ENCODE measurements around the gene CEBPG. TPM values are rescaled to one million over a fixed set of nuclear protein-coding genes. Genes with fewer than 3 reads are reported as not detected.

CEBPG gene
- total and polyA plus RNA-seq, 5 experiments from 2014 or later, result 4.5 to 30.0 (median 9.3) TPM

DNA sequence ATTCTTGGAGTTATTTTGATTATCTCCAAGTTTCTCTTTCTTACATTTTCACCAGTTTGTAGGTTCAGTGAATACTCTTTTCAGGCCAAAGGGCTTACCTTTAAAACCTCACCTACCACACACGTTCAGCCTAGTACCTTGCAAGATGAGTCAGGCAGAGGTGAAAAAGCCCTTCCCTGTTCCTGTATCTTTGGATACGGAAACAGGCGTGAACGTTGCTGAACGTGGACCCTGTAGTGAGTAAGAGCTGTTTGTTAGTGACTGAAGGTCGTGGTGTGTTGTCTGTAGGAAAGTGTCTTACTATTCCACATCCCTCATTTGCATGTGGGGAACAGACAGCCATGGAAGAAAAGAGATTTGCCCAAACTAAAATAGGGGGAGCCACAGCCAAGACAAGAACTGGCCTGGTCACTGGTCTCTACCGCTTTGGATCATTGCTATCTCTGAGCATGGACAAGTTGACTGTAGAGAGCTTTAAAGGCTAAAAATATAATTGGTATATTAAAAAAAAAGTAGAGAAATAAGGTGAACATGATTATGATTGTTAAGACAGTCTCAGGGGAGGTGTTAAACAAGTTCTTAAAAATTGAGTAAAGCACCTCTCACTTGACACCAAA is 3.5 kb downstream of the CEBPG start:
- Mint-ChIP-seq H3K27me3 (no peaks in the 10 kb centered on the region), H3K27ac (peak overlapping the region in 6 of 10 donors; percentile 2 to 50 (median 30)), H3K4me3 (peak overlapping the region in 1 of 10 donors; percentile 24), H3K4me1 (peaks cover 32 to 79% (median 66%) of the 10 kb centered on the region in 4 donors), H3K9me3 (no peaks in the 10 kb centered on the region), H3K36me3 (peaks cover 0 to 34% (median 10%) of the 10 kb centered on the region in 3 donors)
- POLR2A ChIA-PET, result no interaction called here
- DNase-seq, result no peak
- ATAC-seq, result no peak

DNA sequence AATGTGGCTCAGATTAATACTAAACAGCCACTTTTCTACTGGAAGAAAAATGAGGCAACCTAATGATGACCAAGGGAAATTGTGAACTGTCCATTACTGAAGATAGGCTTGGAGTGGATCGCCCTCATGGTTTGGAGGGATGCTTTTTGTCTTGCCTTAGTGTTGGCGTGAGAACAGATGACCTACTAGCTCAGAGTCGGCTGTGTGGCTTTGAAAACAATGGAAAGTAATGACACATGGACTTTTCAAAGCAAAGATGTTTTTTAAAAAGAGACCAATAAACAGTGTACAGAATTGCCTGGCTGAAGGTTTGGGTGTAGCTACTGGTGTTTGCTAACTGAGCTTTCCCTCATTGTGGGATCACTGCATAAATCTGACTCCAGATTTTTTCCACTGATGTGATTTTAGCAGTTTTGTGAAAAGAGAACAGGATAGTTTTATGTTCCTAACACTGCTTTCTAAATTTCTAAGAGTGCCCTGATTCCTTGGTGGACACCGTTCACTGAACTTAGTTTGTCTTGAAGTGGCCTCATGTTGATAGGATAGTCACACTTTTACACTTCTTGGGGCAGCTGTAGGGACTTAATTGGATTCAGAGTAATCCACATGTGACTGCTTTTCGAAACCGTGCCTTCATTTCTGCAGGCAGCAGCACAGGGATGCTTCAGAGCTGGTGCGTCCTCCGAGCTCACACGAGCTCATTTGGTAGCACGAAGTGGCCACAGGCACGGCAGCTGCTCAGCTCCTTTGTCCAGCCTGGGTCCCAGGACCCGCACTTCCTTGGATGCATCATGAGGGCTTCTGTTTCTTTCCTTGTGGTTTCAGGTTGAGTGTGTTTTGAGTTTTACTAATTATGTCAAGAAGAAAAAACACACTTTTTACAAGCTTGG is 4.3 kb downstream of the CEBPG start:
- POLR2A ChIA-PET, result no interaction called here
- Mint-ChIP-seq H3K27ac (no peak overlapping the region), H3K27me3 (no peaks in the 10 kb centered on the region), H3K4me3 (no peak overlapping the region), H3K9me3 (no peaks in the 10 kb centered on the region), H3K4me1 (peaks cover 33 to 75% (median 66%) of the 10 kb centered on the region in 4 donors), H3K36me3 (peaks cover 0 to 37% (median 10%) of the 10 kb centered on the region in 3 donors)
- DNase-seq (no peak), ATAC-seq (no peak)

- peaks cover 39 to 76% (median 69%) of the 10 kb centered on the region in 4 donors for H3K4me1 Mint-ChIP-seq
- POLR2A ChIA-PET, result interaction anchor here (0.5 kb wide), 1 partner anchor 72 kb away, joined by 3 read pairs; no protein-coding TSS in a partner anchor
- ATAC-seq (no peak), DNase-seq (no peak)
- H3K4me3 Mint-ChIP-seq, result no peak overlapping the region
- peak overlapping the region in 1 of 10 donors; percentile 48 for H3K27ac Mint-ChIP-seq
- H3K27me3 Mint-ChIP-seq, result no peaks in the 10 kb centered on the region
- no peaks in the 10 kb centered on the region for H3K9me3 Mint-ChIP-seq
- peaks cover 0 to 46% (median 10%) of the 10 kb centered on the region in 3 donors for H3K36me3 Mint-ChIP-seq
Observed at GRCh38 chr19:33379151-33379829, 5.8 kb downstream of the CEBPG start.

GRCh38 chr19:33381101-33381500 is 7.6 kb downstream of the CEBPG start:
- H3K4me1 Mint-ChIP-seq, result peaks cover 25 to 58% (median 51%) of the 10 kb centered on the region in 4 donors
- DNase-seq, result no peak
- ATAC-seq, result no peak
- no peaks in the 10 kb centered on the region for H3K9me3 Mint-ChIP-seq
- POLR2A ChIA-PET, result no interaction called here
- no peaks in the 10 kb centered on the region for H3K27me3 Mint-ChIP-seq
- H3K4me3 Mint-ChIP-seq, result no peak overlapping the region
- H3K27ac Mint-ChIP-seq, result peak overlapping the region in 3 of 10 donors; percentile 6 to 68 (median 29)
- peaks cover 0 to 44% (median 10%) of the 10 kb centered on the region in 3 donors for H3K36me3 Mint-ChIP-seq

DNA sequence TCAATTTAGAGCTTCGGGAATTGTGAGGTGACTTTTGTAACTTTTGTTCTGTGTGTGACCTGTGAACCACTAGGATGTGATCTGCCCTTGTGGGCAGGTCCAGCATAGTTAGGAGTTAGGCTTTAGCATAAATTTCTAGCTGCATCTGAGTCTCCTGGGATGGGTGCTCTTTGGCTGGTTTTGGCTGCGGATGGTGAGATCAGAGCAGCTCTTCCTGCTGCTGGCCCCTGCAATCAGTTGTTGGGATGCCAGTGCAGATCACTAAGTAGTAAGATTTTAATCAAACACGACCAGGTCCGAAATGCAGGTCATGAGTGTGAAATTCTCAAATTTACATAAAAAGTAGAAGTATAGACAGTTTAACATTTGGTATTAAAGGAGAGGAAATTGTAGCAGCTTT is 8.5 kb downstream of the CEBPG start:
- Mint-ChIP-seq H3K4me1 (peaks cover 23 to 51% (median 42%) of the 10 kb centered on the region in 4 donors), H3K36me3 (peaks cover 0 to 47% (median 10%) of the 10 kb centered on the region in 3 donors), H3K4me3 (no peak overlapping the region), H3K9me3 (no peaks in the 10 kb centered on the region), H3K27ac (peak overlapping the region in 3 of 10 donors; percentile 7 to 44 (median 29)), H3K27me3 (no peaks in the 10 kb centered on the region)
- ATAC-seq (no peak), DNase-seq (no peak)
- POLR2A ChIA-PET, result no interaction called here

- peaks cover 23 to 43% (median 34%) of the 10 kb centered on the region in 4 donors for H3K4me1 Mint-ChIP-seq
- H3K27ac Mint-ChIP-seq, result peak overlapping the region in 1 of 10 donors; percentile 48
- DNase-seq, result no peak
- H3K27me3 Mint-ChIP-seq, result no peaks in the 10 kb centered on the region
- POLR2A ChIA-PET, result no interaction called here
- H3K9me3 Mint-ChIP-seq, result no peaks in the 10 kb centered on the region
- peaks cover 0 to 52% (median 10%) of the 10 kb centered on the region in 3 donors for H3K36me3 Mint-ChIP-seq
- ATAC-seq, result no peak
- no peak overlapping the region for H3K4me3 Mint-ChIP-seq
Observed at GRCh38 chr19:33382982-33383381, 9.5 kb downstream of the CEBPG start.

DNA sequence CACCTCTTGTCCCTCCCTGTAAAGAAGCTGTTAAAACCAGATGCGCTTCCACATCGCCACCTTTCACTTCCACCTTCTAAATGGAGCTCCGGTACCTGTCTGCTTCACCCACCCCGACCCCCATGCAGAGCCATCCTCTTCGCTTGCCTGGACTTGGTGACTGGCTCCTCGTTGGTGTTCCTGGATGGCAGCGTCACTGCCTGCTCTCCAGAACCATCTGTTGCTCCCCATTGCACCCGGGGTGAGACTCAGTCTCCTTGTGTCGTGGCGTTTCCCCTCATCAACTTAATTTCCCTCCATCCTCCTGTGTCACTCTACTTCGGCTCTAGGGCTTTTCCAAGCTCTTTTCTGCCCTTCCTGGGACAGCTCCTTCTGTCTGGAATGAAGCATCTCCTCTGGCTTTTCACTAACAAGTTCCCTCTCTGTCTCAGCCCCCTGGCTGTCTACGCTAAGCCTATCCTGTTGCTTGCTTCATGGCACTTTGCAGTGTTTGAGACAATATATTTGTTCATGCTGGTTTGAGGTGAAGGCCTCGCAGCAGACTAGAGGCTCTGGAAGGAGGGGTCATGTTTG is 10.3 kb downstream of the CEBPG start:
- DNase-seq (no peak), ATAC-seq (no peak)
- Mint-ChIP-seq H3K4me3 (no peak overlapping the region), H3K27ac (peak overlapping the region in 7 of 10 donors; percentile 21 to 82 (median 41)), H3K9me3 (no peaks in the 10 kb centered on the region), H3K4me1 (peaks cover 18 to 37% (median 26%) of the 10 kb centered on the region in 4 donors), H3K27me3 (no peaks in the 10 kb centered on the region), H3K36me3 (peaks cover 0 to 46% (median 8%) of the 10 kb centered on the region in 3 donors)
- POLR2A ChIA-PET, result interaction anchor here (1.0 kb wide), 1 partner anchor 9 kb away, joined by 4 read pairs; no protein-coding TSS in a partner anchor

DNA sequence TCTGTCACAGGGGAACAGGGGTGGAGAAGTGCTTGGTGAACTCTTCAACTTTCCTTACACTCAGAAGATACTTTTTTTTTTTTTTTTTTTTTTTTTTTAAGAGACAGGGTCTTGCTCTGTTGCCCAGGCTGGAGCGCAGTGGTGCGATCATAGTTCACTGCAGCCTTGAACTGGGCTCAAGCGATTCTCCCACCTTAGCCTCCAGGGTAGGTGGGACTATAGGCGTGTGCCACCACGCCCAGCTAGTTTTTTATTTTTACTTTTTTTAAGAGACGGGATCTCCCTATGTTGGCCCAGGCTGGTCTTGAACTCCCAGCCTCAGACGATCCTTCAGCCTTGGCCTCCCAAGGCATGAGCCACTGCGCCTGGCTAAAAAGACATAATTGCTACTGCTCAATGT is 11.5 kb downstream of the CEBPG start:
- POLR2A ChIA-PET, result no interaction called here
- ATAC-seq (no peak), DNase-seq (no peak)
- Mint-ChIP-seq H3K4me3 (no peak overlapping the region), H3K36me3 (peaks cover 0 to 34% (median 0%) of the 10 kb centered on the region in 3 donors), H3K27ac (peak overlapping the region in 3 of 10 donors; percentile 31 to 60 (median 47)), H3K27me3 (no peaks in the 10 kb centered on the region), H3K4me1 (peaks cover 10 to 31% (median 17%) of the 10 kb centered on the region in 4 donors), H3K9me3 (no peaks in the 10 kb centered on the region)

DNA sequence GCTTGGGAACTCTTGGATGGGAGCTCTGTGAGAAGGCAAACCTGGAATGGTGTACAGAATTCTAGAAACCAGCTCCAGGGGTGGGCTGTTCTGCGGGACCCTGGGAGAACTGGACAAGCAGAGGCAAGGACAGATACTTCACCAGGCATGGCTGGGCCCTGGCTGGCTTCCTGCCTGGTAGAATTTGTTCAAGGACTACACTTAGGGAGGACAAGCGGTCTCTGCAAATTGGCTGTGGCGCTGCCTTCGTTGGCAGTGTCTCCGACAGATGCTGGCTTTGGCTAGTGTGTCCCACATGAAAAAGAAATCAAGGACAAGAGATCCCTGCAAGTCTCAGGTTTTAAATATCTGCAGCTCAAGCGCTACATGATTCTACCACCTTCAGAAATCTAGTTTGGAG is 12.4 kb downstream of the CEBPG start:
- Mint-ChIP-seq H3K4me3 (no peak overlapping the region), H3K27ac (no peak overlapping the region), H3K4me1 (peaks cover 7 to 27% (median 15%) of the 10 kb centered on the region in 4 donors), H3K36me3 (peaks cover 0 to 28% (median 0%) of the 10 kb centered on the region in 3 donors), H3K27me3 (no peaks in the 10 kb centered on the region), H3K9me3 (no peaks in the 10 kb centered on the region)
- ATAC-seq (no peak), DNase-seq (no peak)
- POLR2A ChIA-PET, result no interaction called here

DNA sequence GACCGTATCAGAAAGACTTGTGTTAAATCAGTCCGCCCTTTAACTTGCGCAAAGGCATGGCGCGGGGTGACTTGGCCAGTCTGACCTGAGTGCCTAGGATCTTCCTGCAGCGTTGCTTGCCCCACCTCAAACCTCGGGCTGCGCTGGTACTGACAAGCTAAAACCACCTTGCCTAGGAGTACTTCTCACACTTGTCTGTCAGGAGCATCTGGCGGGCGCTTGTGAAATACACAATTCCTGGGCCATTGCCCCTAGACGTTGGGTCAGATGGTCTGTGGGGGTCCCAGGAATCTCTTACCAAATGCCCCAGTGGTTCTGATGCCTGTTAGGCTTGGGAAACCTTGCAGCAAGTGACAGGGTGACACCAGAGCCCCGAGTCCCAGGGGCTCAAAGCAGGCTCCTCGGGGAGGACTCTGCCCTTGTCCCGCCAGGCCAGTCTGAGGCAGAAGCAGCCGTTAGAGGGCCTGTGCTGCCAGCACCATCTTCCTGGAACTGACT is 12.9 kb downstream of the CEBPG start:
- Mint-ChIP-seq H3K27ac (peak overlapping the region in 2 of 10 donors; percentile 24 to 72), H3K9me3 (no peaks in the 10 kb centered on the region), H3K4me3 (no peak overlapping the region), H3K4me1 (peaks cover 6 to 23% (median 13%) of the 10 kb centered on the region in 4 donors), H3K27me3 (no peaks in the 10 kb centered on the region), H3K36me3 (peaks cover 0 to 24% (median 0%) of the 10 kb centered on the region in 3 donors)
- no peak for ATAC-seq
- no peak for DNase-seq
- POLR2A ChIA-PET, result no interaction called here

- ATAC-seq (no peak), DNase-seq (no peak)
- Mint-ChIP-seq H3K36me3 (peaks cover 0 to 19% (median 0%) of the 10 kb centered on the region in 3 donors), H3K27me3 (no peaks in the 10 kb centered on the region), H3K27ac (no peak overlapping the region), H3K4me1 (peaks cover 0 to 14% (median 8%) of the 10 kb centered on the region in 4 donors), H3K9me3 (no peaks in the 10 kb centered on the region), H3K4me3 (no peak overlapping the region)
- POLR2A ChIA-PET, result no interaction called here
Observed at GRCh38 chr19:33387351-33388230, 14.1 kb downstream of the CEBPG start.

Data from naive thymus-derived CD8-positive, alpha-beta T cell (primary cell).